SU-DHL-6 (cell line): ENCODE measurements around the gene CD72.

Source experiments
- EZH2phosphoT487 ChIP-seq: fragments of 200-600 bp; sonication (generic), shearing (Covaris generic); conservative IDR thresholded peaks from 2 replicates; pipeline ENCODE4 v1.6.1; 2018; ENCODE audit warnings: mild to moderate bottlenecking, antibody characterized with exemption, low read length, moderate library complexity, mixed read lengths
- TF ChIP-seq, protein P1 (sequence below): fragments of 200-600 bp; sonication (generic); IDR thresholded peaks from one replicate; pipeline ENCODE4 v1.5.1; 2017; ENCODE audit warnings: antibody characterized with exemption, mild to moderate bottlenecking, low read length, moderate library complexity; ENCODE audit not compliant: insufficient read depth, poor library complexity, severe bottlenecking

DNA sequence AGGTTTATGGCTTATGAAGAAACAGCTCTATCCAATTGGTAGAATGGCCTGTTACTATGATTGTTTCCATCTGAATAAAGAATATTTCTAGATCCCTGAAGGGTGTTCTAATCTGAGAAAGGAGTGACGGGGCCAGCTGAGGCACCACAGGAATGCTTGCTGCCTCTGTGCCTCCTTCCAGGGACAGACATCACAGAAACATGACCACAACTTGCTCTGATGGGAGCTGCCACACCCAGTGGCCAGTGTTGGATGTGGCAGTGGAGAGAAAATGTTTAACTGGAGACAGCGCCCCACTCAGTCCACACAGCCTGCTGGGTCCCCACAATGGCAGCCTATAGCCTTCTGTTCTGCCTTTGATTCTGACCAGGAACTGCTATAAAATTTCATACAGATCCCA lies 51.8 kb downstream of the CD72 start:
- TF ChIP-seq, protein P1, sequence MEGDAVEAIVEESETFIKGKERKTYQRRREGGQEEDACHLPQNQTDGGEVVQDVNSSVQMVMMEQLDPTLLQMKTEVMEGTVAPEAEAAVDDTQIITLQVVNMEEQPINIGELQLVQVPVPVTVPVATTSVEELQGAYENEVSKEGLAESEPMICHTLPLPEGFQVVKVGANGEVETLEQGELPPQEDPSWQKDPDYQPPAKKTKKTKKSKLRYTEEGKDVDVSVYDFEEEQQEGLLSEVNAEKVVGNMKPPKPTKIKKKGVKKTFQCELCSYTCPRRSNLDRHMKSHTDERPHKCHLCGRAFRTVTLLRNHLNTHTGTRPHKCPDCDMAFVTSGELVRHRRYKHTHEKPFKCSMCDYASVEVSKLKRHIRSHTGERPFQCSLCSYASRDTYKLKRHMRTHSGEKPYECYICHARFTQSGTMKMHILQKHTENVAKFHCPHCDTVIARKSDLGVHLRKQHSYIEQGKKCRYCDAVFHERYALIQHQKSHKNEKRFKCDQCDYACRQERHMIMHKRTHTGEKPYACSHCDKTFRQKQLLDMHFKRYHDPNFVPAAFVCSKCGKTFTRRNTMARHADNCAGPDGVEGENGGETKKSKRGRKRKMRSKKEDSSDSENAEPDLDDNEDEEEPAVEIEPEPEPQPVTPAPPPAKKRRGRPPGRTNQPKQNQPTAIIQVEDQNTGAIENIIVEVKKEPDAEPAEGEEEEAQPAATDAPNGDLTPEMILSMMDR, result no peak
- no peak for TF ChIP-seq EZH2phosphoT487
